GM19324 (cell line): ENCODE data around the gene CMTR1.
"Not testable (repeated sequence)": the region's sequence is repeated elsewhere in the genome, so short reads cannot be mapped to it uniquely, and the experiment has no call there.

Experiments used
- ATAC-seq: cut with Tn5 transposase; IDR thresholded peaks from one replicate; pipeline ENCODE4 v1.9.1; 2021; ENCODE audit warnings: mild to moderate bottlenecking, moderate library complexity; ENCODE audit not compliant: unreplicated experiment, low FRiP score

Gene CMTR1, protein sequence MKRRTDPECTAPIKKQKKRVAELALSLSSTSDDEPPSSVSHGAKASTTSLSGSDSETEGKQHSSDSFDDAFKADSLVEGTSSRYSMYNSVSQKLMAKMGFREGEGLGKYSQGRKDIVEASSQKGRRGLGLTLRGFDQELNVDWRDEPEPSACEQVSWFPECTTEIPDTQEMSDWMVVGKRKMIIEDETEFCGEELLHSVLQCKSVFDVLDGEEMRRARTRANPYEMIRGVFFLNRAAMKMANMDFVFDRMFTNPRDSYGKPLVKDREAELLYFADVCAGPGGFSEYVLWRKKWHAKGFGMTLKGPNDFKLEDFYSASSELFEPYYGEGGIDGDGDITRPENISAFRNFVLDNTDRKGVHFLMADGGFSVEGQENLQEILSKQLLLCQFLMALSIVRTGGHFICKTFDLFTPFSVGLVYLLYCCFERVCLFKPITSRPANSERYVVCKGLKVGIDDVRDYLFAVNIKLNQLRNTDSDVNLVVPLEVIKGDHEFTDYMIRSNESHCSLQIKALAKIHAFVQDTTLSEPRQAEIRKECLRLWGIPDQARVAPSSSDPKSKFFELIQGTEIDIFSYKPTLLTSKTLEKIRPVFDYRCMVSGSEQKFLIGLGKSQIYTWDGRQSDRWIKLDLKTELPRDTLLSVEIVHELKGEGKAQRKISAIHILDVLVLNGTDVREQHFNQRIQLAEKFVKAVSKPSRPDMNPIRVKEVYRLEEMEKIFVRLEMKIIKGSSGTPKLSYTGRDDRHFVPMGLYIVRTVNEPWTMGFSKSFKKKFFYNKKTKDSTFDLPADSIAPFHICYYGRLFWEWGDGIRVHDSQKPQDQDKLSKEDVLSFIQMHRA

GRCh38 chr6:37432916-37433656 lies at the start of gene CMTR1:
CMTR1 (plus strand) TSS chr6:37433221; CDS start chr6:37435630, 2,409 bp downstream.
- peak; percentile 97 for ATAC-seq

- no peak for ATAC-seq
Measured at GRCh38 chr6:37388578-37388977, 44.4 kb upstream of the CMTR1 start.

GRCh38 chr6:37389857-37390256 lies 43.2 kb upstream of the CMTR1 start:
- no peak for ATAC-seq

DNA sequence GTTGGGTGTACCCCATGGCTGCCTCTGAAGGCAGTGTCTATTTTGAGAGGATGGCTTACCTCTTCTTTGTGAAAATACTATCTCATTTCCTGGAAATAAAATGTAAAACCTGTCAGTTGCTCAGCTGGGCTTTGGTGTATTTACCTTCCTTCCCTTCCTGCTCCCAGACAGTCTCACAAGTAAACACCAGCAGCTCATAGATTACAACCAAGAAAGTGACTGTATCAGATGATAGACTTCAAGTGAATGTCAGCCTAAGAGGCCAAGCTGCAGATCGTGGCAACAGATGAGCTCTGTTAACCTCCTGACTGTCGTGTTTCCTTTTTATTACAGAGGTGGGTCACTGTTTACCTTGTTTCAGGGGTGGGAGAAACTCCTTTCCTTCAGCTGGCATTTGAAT lies 41.9 kb upstream of the CMTR1 start:
- ATAC-seq: no peak

- ATAC-seq: no peak
Measured at GRCh38 chr6:37392821-37393220, 40.2 kb upstream of the CMTR1 start.

DNA sequence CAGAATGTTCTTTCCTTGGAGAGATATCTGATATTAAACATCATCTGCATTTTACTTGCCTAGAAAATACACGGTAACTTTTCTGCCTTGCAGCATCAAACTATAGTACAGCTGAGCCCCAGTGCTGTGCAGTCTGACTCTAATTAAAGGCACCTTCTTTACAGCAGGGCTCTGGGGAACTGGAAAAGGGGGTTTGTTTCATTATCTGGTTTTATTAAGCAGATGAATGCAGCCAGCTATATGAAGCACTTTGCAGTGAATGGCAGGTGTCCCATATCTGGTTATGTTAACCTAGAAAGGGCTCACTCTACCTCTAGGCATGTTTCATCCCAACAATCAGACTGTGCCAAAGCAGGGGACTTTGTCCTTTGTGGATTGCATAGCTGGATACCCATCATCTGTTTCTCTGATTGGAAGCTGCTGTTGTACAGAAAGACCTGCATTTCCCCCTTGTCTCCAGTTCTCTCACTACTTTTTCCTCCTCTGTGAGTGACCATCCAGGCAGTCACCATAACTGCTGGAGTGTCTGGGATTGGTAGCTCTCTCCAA lies 39.6 kb upstream of the CMTR1 start:
- no peak for ATAC-seq

GRCh38 chr6:37396571-37397180 lies 36.3 kb upstream of the CMTR1 start:
- no peak for ATAC-seq

- no peak for ATAC-seq
Measured at GRCh38 chr6:37399131-37399530, 33.9 kb upstream of the CMTR1 start.

GRCh38 chr6:37399795-37400490 lies 33.1 kb upstream of the CMTR1 start:
- no peak for ATAC-seq

- ATAC-seq: not testable (repeated sequence)
Measured at GRCh38 chr6:37401658-37402057, 31.4 kb upstream of the CMTR1 start.

DNA sequence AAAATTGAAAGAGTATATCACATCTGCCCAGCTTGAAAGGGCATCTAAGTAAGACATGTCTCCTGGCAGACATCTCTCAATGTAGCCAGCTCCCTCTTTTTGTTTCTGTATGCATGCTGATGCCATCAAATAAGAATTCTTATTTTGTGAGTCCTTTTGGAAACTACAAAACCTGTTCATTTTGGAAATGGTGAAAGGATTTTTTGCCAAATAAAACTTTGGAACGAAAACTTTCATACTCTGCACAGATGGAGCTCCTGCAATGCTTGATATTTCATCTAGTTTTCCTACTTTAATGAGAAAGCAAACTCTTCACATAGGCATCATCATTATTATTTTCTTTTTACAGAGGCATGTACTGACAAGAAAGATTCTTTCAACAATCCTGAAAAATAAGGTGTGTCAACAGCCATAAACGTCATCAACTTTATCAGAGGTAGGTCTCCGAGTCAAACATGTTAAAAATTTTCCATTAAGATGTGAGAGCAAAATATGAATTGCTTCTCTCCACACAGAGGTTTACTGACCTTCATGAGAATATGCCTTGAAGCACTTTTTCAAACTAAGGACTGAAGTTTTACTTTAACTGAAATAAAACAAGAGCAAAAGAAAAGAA lies 26.2 kb upstream of the CMTR1 start:
- ATAC-seq: no peak

- ATAC-seq: no peak
Measured at GRCh38 chr6:37407948-37408347, 25.1 kb upstream of the CMTR1 start.

- ATAC-seq: no peak
Measured at GRCh38 chr6:37409501-37409900, 23.5 kb upstream of the CMTR1 start.

- ATAC-seq: no peak
Measured at GRCh38 chr6:37417393-37417792, 15.6 kb upstream of the CMTR1 start.

DNA sequence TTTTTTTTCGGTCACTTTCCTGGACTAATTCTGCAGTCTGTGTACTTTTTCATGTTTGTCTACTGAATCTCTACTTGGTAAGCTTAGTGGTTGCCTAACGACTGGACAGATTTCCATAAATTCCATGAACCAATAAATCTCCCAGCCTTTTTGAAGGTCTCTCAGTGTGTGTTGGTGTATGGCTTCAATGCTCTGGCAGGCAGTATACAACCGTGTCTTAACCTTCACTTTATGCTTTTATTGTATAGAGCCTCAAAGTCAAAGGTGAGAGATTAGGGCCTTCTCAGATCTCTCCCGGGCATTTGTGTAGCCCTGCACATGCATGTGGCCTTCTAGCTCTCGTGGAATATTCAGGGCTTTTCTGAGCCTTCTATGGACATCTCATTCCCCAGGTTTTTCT lies 14.3 kb upstream of the CMTR1 start:
- ATAC-seq: no peak

GRCh38 chr6:37426058-37426944 lies 6.7 kb upstream of the CMTR1 start:
- ATAC-seq: no peak

GRCh38 chr6:37426945-37427510 lies 6.0 kb upstream of the CMTR1 start:
- no peak for ATAC-seq

DNA sequence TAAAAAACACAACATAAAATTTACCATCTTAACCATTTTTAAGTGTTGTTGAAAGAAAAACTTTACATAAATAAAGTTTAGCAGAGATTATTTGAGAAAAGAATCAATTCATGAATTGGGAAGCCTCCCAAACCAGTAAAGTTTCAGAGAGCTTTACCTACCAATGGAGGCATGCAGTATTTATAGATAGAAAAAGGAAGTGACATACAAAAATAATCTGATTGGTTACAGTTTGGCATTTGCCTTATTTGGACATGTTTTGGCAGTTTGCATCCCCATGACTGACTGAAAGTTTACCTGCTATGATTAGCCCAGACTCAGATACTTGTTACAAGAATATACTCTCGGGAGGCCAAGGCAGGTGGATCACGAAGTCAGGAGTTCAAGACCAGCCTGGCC lies 3.7 kb upstream of the CMTR1 start:
- no peak for ATAC-seq
